ENCODE data around the gene ACTR1A.

ACTR1A gene

GRCh38 chr10:102484021-102484420 lies 18.5 kb downstream of the ACTR1A start:
- DNase-seq (ENCODE audit: low read depth) = no peak
- no peak for TF ChIP-seq CTCF (IDR thresholded peaks at IDR 0.05; ENCODE audit: low read depth, low read length, missing control alignments)
- H3K4me3 ChIP-seq (ENCODE audit: low read depth, low read length) = no peak overlapping the region

- DNase-seq (ENCODE audit: low read depth) = no peak
- no peak for TF ChIP-seq CTCF (IDR thresholded peaks at IDR 0.05; ENCODE audit: low read depth, low read length, missing control alignments)
- no peak overlapping the region for H3K4me3 ChIP-seq (ENCODE audit: low read depth, low read length)
These were observed 22.1 kb downstream of the ACTR1A start for GRCh38 chr10:102480396-102480795.

GRCh38 chr10:102479651-102480050 lies 22.9 kb downstream of the ACTR1A start:
- no peak for TF ChIP-seq CTCF (IDR thresholded peaks at IDR 0.05; ENCODE audit: low read depth, low read length, missing control alignments)
- DNase-seq (ENCODE audit: low read depth) = no peak
- no peak overlapping the region for H3K4me3 ChIP-seq (ENCODE audit: low read depth, low read length)

GRCh38 chr10:102476466-102477141 lies 25.9 kb downstream of the ACTR1A start:
- TF ChIP-seq CTCF (IDR thresholded peaks at IDR 0.05; ENCODE audit: low read depth, low read length, missing control alignments) = no peak
- H3K4me3 ChIP-seq (ENCODE audit: low read depth, low read length) = no peak overlapping the region

GRCh38 chr10:102475451-102476040 lies 27.0 kb downstream of the ACTR1A start:
- no peak for DNase-seq (ENCODE audit: low read depth)
- no peak overlapping the region for H3K4me3 ChIP-seq (ENCODE audit: low read depth, low read length)
- no peak for TF ChIP-seq CTCF (IDR thresholded peaks at IDR 0.05; ENCODE audit: low read depth, low read length, missing control alignments)

More at GRCh38 chr10:102476466-102477141, 25.9 kb downstream of the ACTR1A start:
- no peak for DNase-seq (ENCODE audit: low read depth)

- DNase-seq (ENCODE audit: low read depth) = no peak
- TF ChIP-seq CTCF (IDR thresholded peaks at IDR 0.05; ENCODE audit: low read depth, low read length, missing control alignments) = no peak
- H3K4me3 ChIP-seq (ENCODE audit: low read depth, low read length) = no peak overlapping the region
These were observed 28.8 kb downstream of the ACTR1A start for GRCh38 chr10:102473445-102474331.
